Upper lobe of left lung (tissue), 6 donors: ENCODE results near the gene KLHL24. TPM values are rescaled to one million over a fixed set of nuclear protein-coding genes. Genes with fewer than 3 reads are reported as not detected.

Source experiments
- ATAC-seq, 2 donors: fragments of 200-7000 bp; cut with Tn5 transposase; one replicate each; pipeline ENCODE4 v1.9.1; 2022; ENCODE audit warnings: mild to moderate bottlenecking in 2 of 2, moderate library complexity in 2 of 2; ENCODE audit not compliant: low FRiP score in 2 of 2
- DNase-seq, 2 donors: peaks; one replicate each; pipeline ENCODE4 v3.0.0-alpha.2; 2019 to 2020
- H3K27ac ChIP-seq, 4 donors: fragments of 200-600 bp; sonication (generic); one replicate each; pipeline ENCODE4 v1.5.1; 2016 to 2019
- H3K27me3 ChIP-seq, 4 donors: fragments of 200-600 bp; sonication (generic); one replicate each; pipeline ENCODE4 v1.5.1; 2017 to 2019
- H3K36me3 ChIP-seq, 4 donors: fragments of 200-600 bp; sonication (generic); one replicate each; pipeline ENCODE4 v1.5.1; 2016 to 2019
- H3K4me1 ChIP-seq, 4 donors: fragments of 200-600 bp; sonication (generic); one replicate each; pipeline ENCODE4 v1.5.1; 2018 to 2019
- H3K4me3 ChIP-seq, 4 donors: fragments of 200-600 bp; sonication (generic); one replicate each; pipeline ENCODE4 v1.5.1; 2017 to 2019; ENCODE audit warnings: mild to moderate bottlenecking in 2 of 4, moderate library complexity in 1 of 4
- H3K9me3 ChIP-seq, 4 donors: fragments of 200-600 bp; sonication (generic); one replicate each; pipeline ENCODE4 v1.5.1; 2018 to 2019
- CTCF ChIP-seq, 6 experiments: fragments of 450-650 bp in 4 of 6; fragments of 200-600 bp in 2 of 6; sonication (generic) in 2 of 6; IDR thresholded peaks; one replicate each; pipeline ENCODE4 v1.5.1; 2016 to 2019; ENCODE audit warnings: antibody characterized with exemption in 6 of 6
- EP300 ChIP-seq, 4 donors: sonication (generic); formaldehyde crosslinking; IDR thresholded peaks; one replicate each; pipeline ENCODE4 v1.5.1; 2017; ENCODE audit warnings: antibody characterized with exemption in 4 of 4, control low read depth in 2 of 4
- POLR2A ChIP-seq, 4 donors: fragments of 450-650 bp; IDR thresholded peaks; one replicate each; pipeline ENCODE4 v1.5.1; 2016 to 2017; ENCODE audit warnings: antibody characterized with exemption in 4 of 4, mild to moderate bottlenecking in 2 of 4
- POLR2AphosphoS5 ChIP-seq, 2 donors: sonication (generic); formaldehyde crosslinking; IDR thresholded peaks; one replicate each; pipeline ENCODE4 v1.5.1; 2017; ENCODE audit warnings: antibody characterized with exemption in 2 of 2
- WGBS, 2 donors: methylation state at CpG; one replicate each; pipeline ENCODE4 v1.1.5; 2017 to 2018; 5-methylcytosine and 5-hydroxymethylcytosine counted together
- total RNA-seq, 6 donors: library from RNA; depleted of rRNA in 4 of 6; stranded (reverse); fragments of >200 nt in 4 of 6; gene quantifications; one replicate each; pipeline versions ENCODE4 v1.1.0 to v1.2.1, GENCODE V29; 2016 to 2021
- donor health status: DM: no; HTN: no; CAD: no; lungs with moderate emphysema.
- donor health status: DM: no; HTN: yes; CAD: no; lungs with severe emphysema.

KLHL24 gene
- total RNA-seq, 6 donors from 2014 or later = 63.5 to 181 (median 104) TPM

- no peak overlapping the region for H3K4me3 ChIP-seq
- ATAC-seq = no peak
- no peak for DNase-seq
- peaks cover 0 to 18% (median 0%) of the 10 kb centered on the region in 4 donors for H3K36me3 ChIP-seq
- WGBS, 2 donors = 42 to 61% methylated on average over 2 of the region's 2 CpGs
- H3K4me1 ChIP-seq = peaks cover 26 to 58% (median 41%) of the 10 kb centered on the region in 4 donors
- H3K9me3 ChIP-seq = no peaks in the 10 kb centered on the region
- TF ChIP-seq EP300 (IDR thresholded peaks at IDR 0.05) = no peak
- no peak for TF ChIP-seq CTCF (IDR thresholded peaks at IDR 0.05)
- no peaks in the 10 kb centered on the region for H3K27me3 ChIP-seq
- H3K27ac ChIP-seq = no peak overlapping the region
Observed at GRCh38 chr3:183641882-183642281, 6.5 kb downstream of the KLHL24 start.

GRCh38 chr3:183644244-183644643 is 8.8 kb downstream of the KLHL24 start:
- DNase-seq (no peak), ATAC-seq (no peak)
- Histone ChIP-seq H3K36me3 (peaks cover 0 to 29% (median 3%) of the 10 kb centered on the region in 4 donors), H3K9me3 (no peaks in the 10 kb centered on the region), H3K4me1 (peaks cover 7 to 34% (median 21%) of the 10 kb centered on the region in 4 donors), H3K27me3 (no peaks in the 10 kb centered on the region), H3K27ac (no peak overlapping the region), H3K4me3 (no peak overlapping the region)
- 42 to 65% methylated on average over 1 of the region's 1 CpG for WGBS, 2 donors
- TF ChIP-seq POLR2A (IDR thresholded peaks at IDR 0.05) (no peak), POLR2AphosphoS5 (IDR thresholded peaks at IDR 0.05) (no peak), EP300 (IDR thresholded peaks at IDR 0.05) (no peak), CTCF (IDR thresholded peaks at IDR 0.05) (no peak)

- no peaks in the 10 kb centered on the region for H3K9me3 ChIP-seq
- WGBS, 2 donors = 96 to 97% methylated on average over 2 of the region's 2 CpGs
- no peaks in the 10 kb centered on the region for H3K27me3 ChIP-seq
- H3K4me3 ChIP-seq = no peak overlapping the region
- no peak for ATAC-seq
- H3K27ac ChIP-seq = no peak overlapping the region
- DNase-seq = no peak
- peaks cover 2 to 28% (median 18%) of the 10 kb centered on the region in 4 donors for H3K4me1 ChIP-seq
- TF ChIP-seq EP300 (IDR thresholded peaks at IDR 0.05) = no peak
- TF ChIP-seq POLR2AphosphoS5 (IDR thresholded peaks at IDR 0.05) = no peak
- no peak for TF ChIP-seq CTCF (IDR thresholded peaks at IDR 0.05)
- TF ChIP-seq POLR2A (IDR thresholded peaks at IDR 0.05) = no peak
- peaks cover 0 to 36% (median 4%) of the 10 kb centered on the region in 4 donors for H3K36me3 ChIP-seq
Observed at GRCh38 chr3:183645254-183645653, 9.8 kb downstream of the KLHL24 start.

GRCh38 chr3:183650554-183650953 is 15.1 kb downstream of the KLHL24 start:
- Histone ChIP-seq H3K4me1 (no peaks in the 10 kb centered on the region), H3K36me3 (peaks cover 21 to 79% (median 28%) of the 10 kb centered on the region in 4 donors)

More at GRCh38 chr3:183650554-183650953, 15.1 kb downstream of the KLHL24 start:
- no peak overlapping the region for H3K4me3 ChIP-seq
- DNase-seq (no peak), ATAC-seq (no peak)
- H3K27me3 ChIP-seq = no peaks in the 10 kb centered on the region
- H3K9me3 ChIP-seq = peaks cover 14 to 38% (median 22%) of the 10 kb centered on the region in 4 donors
- WGBS, 2 donors = 92 to 97% methylated on average over 4 of the region's 4 CpGs
- no peak overlapping the region for H3K27ac ChIP-seq
- no peak for TF ChIP-seq POLR2A (IDR thresholded peaks at IDR 0.05)
- no peak for TF ChIP-seq EP300 (IDR thresholded peaks at IDR 0.05)
- no peak for TF ChIP-seq CTCF (IDR thresholded peaks at IDR 0.05)
- TF ChIP-seq POLR2AphosphoS5 (IDR thresholded peaks at IDR 0.05) = no peak
